GM15510 (cell line): ENCODE results near the gene ZNF134.

Experiments
- POLR2A ChIP-seq: IDR thresholded peaks from 3 replicates; pipeline ENCODE4 v1.6.1; 2011; ENCODE audit warnings: borderline replicate concordance; ENCODE audit not compliant: insufficient read length; ENCODE audit errors: extremely low read depth

The ZNF134 gene

DNA sequence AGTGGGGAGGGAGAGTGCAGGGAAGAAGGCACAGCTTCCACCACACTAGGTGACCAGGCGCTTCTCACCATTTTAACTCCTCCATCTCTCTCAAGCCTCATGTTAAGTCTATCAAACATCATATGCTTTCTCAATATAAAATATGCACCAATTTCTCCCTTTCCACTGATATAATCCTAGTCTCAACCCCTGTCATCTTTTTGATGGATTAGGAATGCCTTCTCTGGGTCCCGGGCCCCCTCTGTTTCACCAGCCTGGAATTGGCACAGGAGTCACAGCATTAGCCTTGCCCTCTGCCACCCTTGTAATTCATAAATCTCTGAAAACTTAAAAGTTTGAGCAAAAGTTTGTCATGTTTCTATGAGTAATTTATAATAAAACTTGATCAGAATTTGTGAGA lies 54.6 kb downstream of the ZNF134 start, which contains the start of gene ZSCAN4:
TSS of gene ZSCAN4 (plus strand) at position 301 of the 400 bp plus-strand sequence. CDS start 7,211 bp downstream, outside the sequence.
- TF ChIP-seq POLR2A: no peak

DNA sequence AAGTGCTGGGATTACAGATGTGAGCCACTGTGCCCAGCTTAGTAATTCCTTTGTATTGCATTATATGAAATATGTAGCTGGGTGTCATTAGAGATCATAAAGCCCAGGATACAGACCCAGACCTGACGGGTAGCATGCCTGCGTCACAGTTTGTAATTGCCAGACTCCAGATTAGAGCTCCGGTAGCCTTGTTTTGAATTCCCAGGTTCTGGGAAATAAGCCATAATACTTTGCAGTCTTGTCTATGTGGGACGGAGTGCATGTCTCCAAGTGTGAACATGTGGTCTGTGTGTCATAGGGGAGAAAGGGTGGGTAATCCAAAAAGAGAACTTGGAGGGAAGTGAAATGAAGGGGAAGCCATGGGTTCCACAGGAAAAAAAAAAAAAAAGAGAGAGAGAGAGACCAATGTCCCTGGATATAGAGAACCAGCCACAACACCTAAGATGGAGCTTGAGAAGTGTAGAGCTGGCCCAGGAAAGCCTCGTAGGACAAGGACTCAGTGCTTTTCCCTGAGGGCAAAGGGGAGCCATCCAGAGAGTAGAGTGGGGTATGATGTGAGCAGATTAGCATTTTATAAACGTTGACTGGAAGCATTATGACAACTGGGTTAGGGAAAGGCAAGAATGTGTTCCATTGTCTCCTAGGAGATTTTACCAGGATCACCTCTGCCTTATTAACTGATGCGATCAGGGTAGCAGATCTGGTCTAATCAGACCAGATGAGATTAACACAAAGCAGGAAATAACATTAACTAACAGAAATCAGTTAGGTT lies 57.3 kb downstream of the ZNF134 start:
- no peak for TF ChIP-seq POLR2A

- no peak for TF ChIP-seq POLR2A
Observed at GRCh38 chr19:57672466-57672865, 58.4 kb downstream of the ZNF134 start.
